Panc1 (cell line): Measurements from ENCODE around the gene PIK3CD. TPM values are rescaled to one million over a fixed set of nuclear protein-coding genes. Genes with fewer than 3 reads are reported as not detected.

ENCODE experiments used
- ATAC-seq: fragments of 200-7000 bp; cut with Tn5 transposase; 2 replicates; pipeline ENCODE4 v1.9.1; 2020; ENCODE audit warnings: mild to moderate bottlenecking, moderate library complexity
- BruUV-seq: library from RNA; stranded (reverse); fragments of 400-500 nt; replicated peaks from 2 replicates; lab custom pipeline; 2021; lab: Mats Ljungman, UMichigan
- CTCF ChIA-PET: fragments of 300-600 bp; sonication (Branson Sonifier 250); formaldehyde crosslinking; loops from one replicate; lab custom pipeline; 2022; ENCODE audit warnings: antibody characterized with exemption; lab: Charles Lee
- POLR2A ChIA-PET: fragments of 300-600 bp; sonication (Branson Sonifier 250); formaldehyde crosslinking; loops from one replicate; lab custom pipeline; 2022; ENCODE audit warnings: antibody characterized with exemption; lab: Charles Lee
- DNase-seq: peaks from one replicate; pipeline ENCODE4 v3.0.0-alpha.2; 2010; ENCODE audit warnings: low read depth, low spot score
- H3K27ac ChIP-seq: 2 replicates; pipeline ENCODE4 v1.5.1; 2011; ENCODE audit warnings: mild to moderate bottlenecking, low read length, inconsistent platforms
- H3K27me3 ChIP-seq: fragments of 200-500 bp; sonication (Bioruptor generic); 2 replicates; pipeline ENCODE4 v1.6.0; 2014; ENCODE audit warnings: low read length, inconsistent platforms; ENCODE audit not compliant: control insufficient read depth, insufficient read depth
- H3K36me3 ChIP-seq: fragments of 200-500 bp; sonication (Bioruptor generic); 2 replicates; pipeline ENCODE4 v1.5.1; 2014; ENCODE audit warnings: inconsistent platforms, mild to moderate bottlenecking, low read length, moderate library complexity; ENCODE audit not compliant: control insufficient read depth, insufficient read depth
- H3K4me1 ChIP-seq: 2 replicates; pipeline ENCODE4 v1.5.1; 2011; ENCODE audit warnings: inconsistent platforms, mild to moderate bottlenecking, low read length, moderate library complexity; ENCODE audit not compliant: control insufficient read depth, insufficient read depth
- H3K4me3 ChIP-seq, 2 experiments: 2 replicates each; pipeline ENCODE4 v1.5.1; 2011 to 2012; ENCODE audit warnings: low read depth in 2 of 2, low read length in 2 of 2, mild to moderate bottlenecking in 2 of 2, inconsistent platforms in 1 of 2, moderate library complexity in 1 of 2
- H3K9me3 ChIP-seq: fragments of 200-500 bp; sonication (Bioruptor generic); 2 replicates; pipeline ENCODE4 v1.5.1; 2014; ENCODE audit warnings: low read depth, mild to moderate bottlenecking, inconsistent platforms, low read length, moderate library complexity; ENCODE audit not compliant: control insufficient read depth, insufficient read depth
- CTCF ChIP-seq: fragments of 450-650 bp; IDR thresholded peaks from 2 replicates; pipeline ENCODE4 v1.5.1; 2017; ENCODE audit warnings: mild to moderate bottlenecking
- POLR2AphosphoS5 ChIP-seq: IDR thresholded peaks from 2 replicates; pipeline ENCODE4 v1.6.1; 2012; ENCODE audit warnings: mild to moderate bottlenecking, low read depth, low read length, moderate library complexity
- REST ChIP-seq, 2 experiments: IDR thresholded peaks; 2 replicates each; pipeline ENCODE4 v1.6.1; 2011 to 2012; ENCODE audit warnings: low read depth in 2 of 2, control low read depth in 1 of 2, low read length in 1 of 2, mild to moderate bottlenecking in 1 of 2, moderate library complexity in 1 of 2; ENCODE audit not compliant: insufficient read depth in 1 of 2
- SIN3A ChIP-seq: IDR thresholded peaks from 2 replicates; pipeline ENCODE4 v1.6.1; 2012; ENCODE audit warnings: low read depth, mild to moderate bottlenecking, low read length, moderate library complexity, borderline replicate concordance; ENCODE audit not compliant: insufficient read depth
- TCF7L2 ChIP-seq: IDR thresholded peaks from 2 replicates; pipeline ENCODE4 v1.6.1; 2011; ENCODE audit warnings: mild to moderate bottlenecking, low read depth, low read length, inconsistent platforms
- in situ Hi-C: cut with HindIII; loops from 2 replicates; pipeline ENCODE4 v1.10.0; 2016; ENCODE audit warnings: low sequenced_read_pairs, low pct_unique_long_range_greater_than_20kb
- intact Hi-C: fragments of 100-400 bp; cut with micrococcal nuclease; formaldehyde crosslinking; loops from one replicate; pipeline ENCODE4 v1.10.0; 2022; ENCODE audit not compliant: unreplicated experiment
- total RNA-seq: library from RNA; stranded (reverse); gene quantifications from one replicate; pipeline ENCODE4 v1.2.1, GENCODE V29; 2021; ENCODE audit not compliant: unreplicated experiment

Gene PIK3CD
- total RNA-seq, 1 experiment from 2014 or later = 12.5 TPM

- TF ChIP-seq TCF7L2 = no peak
- no peak for TF ChIP-seq SIN3A
- no peak for TF ChIP-seq REST (IDR thresholded peaks at IDR 0.05; ENCODE audit: insufficient read depth in 1 of 2, low read depth in 2 of 2, low read length in 1 of 2)
- TF ChIP-seq POLR2AphosphoS5 = no peak
- no peak for TF ChIP-seq CTCF
- DNase-seq (no peak), ATAC-seq (peak; percentile 36)
- in situ Hi-C loops (no loop called here), intact Hi-C loops (no loop called here)
- no peaks in the 10 kb centered on the region for H3K36me3 ChIP-seq
- peaks cover 5% of the 10 kb centered on the region; the same call in 1 of the 2 replicates for H3K4me1 ChIP-seq
- no peaks in the 10 kb centered on the region for H3K9me3 ChIP-seq
- CTCF ChIA-PET = interaction anchor here (0.6 kb wide), 2 partner anchors 26 to 29 kb away, joined by 4 read pairs; no protein-coding TSS in a partner anchor
- POLR2A ChIA-PET = no interaction called here
- no peaks in the 10 kb centered on the region for H3K27me3 ChIP-seq
- BruUV-seq = no TSS peak
- peak overlapping the region; percentile 40 to 48 for H3K4me3 ChIP-seq
- no peak overlapping the region for H3K27ac ChIP-seq
Measured at GRCh38 chr1:9652379-9653209, 1.1 kb downstream of the PIK3CD start.

GRCh38 chr1:9653210-9653490, 1.6 kb downstream of the PIK3CD start:
- Histone ChIP-seq H3K9me3 (no peaks in the 10 kb centered on the region), H3K27ac (no peak overlapping the region), H3K36me3 (no peaks in the 10 kb centered on the region), H3K27me3 (no peaks in the 10 kb centered on the region), H3K4me1 (peaks cover under 1% of the 10 kb centered on the region; the same call in 1 of the 2 replicates), H3K4me3 (no peak overlapping the region)
- ATAC-seq = no peak
- intact Hi-C loops (no loop called here), in situ Hi-C loops (no loop called here)
- POLR2A ChIA-PET = no interaction called here
- CTCF ChIA-PET = no interaction called here
- TF ChIP-seq CTCF = no peak
- no peak for TF ChIP-seq SIN3A
- no peak for TF ChIP-seq POLR2AphosphoS5
- no peak for TF ChIP-seq REST (IDR thresholded peaks at IDR 0.05; ENCODE audit: insufficient read depth in 1 of 2, low read depth in 2 of 2, low read length in 1 of 2)
- no peak for TF ChIP-seq TCF7L2
- no TSS peak for BruUV-seq
- no peak for DNase-seq
